ENCODE measurements around the gene ANKRD63.

ANKRD63 gene

DNA sequence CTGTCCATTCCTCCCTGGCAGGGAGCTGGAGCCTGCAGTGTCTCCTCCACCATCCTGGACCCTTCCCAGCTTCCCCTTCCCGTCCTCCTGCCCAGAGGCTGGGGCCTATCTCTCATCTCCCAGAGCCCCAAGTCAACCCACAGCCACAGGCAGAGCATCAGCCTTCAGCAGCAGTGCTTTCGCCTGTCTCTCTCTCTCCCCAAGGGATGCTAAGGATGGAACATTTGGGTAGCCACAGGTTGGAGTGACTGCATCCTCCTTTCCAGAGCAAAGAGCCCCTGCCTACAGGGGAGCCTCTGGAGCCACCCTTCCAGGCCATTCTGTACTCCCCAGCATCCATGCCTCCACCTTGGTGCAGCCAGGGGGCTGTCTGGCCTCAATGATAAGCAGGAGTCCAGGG, 20.7 kb upstream of the ANKRD63 start:
- Histone ChIP-seq H3K36me3 (ENCODE audit: low read depth) (no peaks in the 10 kb centered on the region), H3K27me3 (ENCODE audit: insufficient read depth, poor library complexity, severe bottlenecking) (no peaks in the 10 kb centered on the region), H3K27ac (ENCODE audit: poor library complexity, severe bottlenecking) (no peak overlapping the region), H3K9me3 (ENCODE audit: severe bottlenecking) (peaks cover 4% of the 10 kb centered on the region), H3K4me3 (ENCODE audit: severe bottlenecking) (no peak overlapping the region), H3K4me1 (ENCODE audit: insufficient read depth, poor library complexity, severe bottlenecking) (no peaks in the 10 kb centered on the region)
- TF ChIP-seq, protein P1, sequence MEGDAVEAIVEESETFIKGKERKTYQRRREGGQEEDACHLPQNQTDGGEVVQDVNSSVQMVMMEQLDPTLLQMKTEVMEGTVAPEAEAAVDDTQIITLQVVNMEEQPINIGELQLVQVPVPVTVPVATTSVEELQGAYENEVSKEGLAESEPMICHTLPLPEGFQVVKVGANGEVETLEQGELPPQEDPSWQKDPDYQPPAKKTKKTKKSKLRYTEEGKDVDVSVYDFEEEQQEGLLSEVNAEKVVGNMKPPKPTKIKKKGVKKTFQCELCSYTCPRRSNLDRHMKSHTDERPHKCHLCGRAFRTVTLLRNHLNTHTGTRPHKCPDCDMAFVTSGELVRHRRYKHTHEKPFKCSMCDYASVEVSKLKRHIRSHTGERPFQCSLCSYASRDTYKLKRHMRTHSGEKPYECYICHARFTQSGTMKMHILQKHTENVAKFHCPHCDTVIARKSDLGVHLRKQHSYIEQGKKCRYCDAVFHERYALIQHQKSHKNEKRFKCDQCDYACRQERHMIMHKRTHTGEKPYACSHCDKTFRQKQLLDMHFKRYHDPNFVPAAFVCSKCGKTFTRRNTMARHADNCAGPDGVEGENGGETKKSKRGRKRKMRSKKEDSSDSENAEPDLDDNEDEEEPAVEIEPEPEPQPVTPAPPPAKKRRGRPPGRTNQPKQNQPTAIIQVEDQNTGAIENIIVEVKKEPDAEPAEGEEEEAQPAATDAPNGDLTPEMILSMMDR (IDR thresholded peaks at IDR 0.05; ENCODE audit: poor library complexity, severe bottlenecking), result no peak
- peak; percentile 54 for DNase-seq (ENCODE audit: low spot score)
- no peak for ATAC-seq (ENCODE audit: low read depth)

DNA sequence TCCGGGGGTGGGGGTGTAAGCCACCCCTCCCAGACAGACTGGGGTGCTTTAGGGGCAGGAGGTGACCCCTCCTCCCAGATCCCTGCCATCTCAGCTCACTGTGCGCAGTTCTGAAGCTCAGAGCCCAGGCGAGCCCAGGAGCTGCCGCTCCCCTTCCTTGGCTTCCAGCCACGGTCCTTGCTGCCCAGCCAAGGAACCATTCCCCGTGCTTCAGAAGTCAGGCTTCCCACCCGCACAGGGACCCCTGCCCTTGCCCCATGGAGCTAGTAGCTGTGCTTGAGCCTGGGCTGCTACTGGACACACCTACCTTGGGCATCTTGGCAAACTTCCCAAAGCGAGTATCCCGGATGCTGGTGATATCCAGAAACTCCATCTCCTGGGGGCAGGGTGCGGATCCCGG, 20.1 kb upstream of the ANKRD63 start:
- DNase-seq (ENCODE audit: low spot score), result peak; percentile 67
- H3K9me3 ChIP-seq (ENCODE audit: severe bottlenecking), result peaks cover 4% of the 10 kb centered on the region
- no peaks in the 10 kb centered on the region for H3K27me3 ChIP-seq (ENCODE audit: insufficient read depth, poor library complexity, severe bottlenecking)
- no peak overlapping the region for H3K4me3 ChIP-seq (ENCODE audit: severe bottlenecking)
- TF ChIP-seq, protein P1 (IDR thresholded peaks at IDR 0.05; ENCODE audit: poor library complexity, severe bottlenecking), result no peak
- no peaks in the 10 kb centered on the region for H3K4me1 ChIP-seq (ENCODE audit: insufficient read depth, poor library complexity, severe bottlenecking)
- no peaks in the 10 kb centered on the region for H3K36me3 ChIP-seq (ENCODE audit: low read depth)
- H3K27ac ChIP-seq (ENCODE audit: poor library complexity, severe bottlenecking), result no peak overlapping the region
- no peak for ATAC-seq (ENCODE audit: low read depth)

DNA sequence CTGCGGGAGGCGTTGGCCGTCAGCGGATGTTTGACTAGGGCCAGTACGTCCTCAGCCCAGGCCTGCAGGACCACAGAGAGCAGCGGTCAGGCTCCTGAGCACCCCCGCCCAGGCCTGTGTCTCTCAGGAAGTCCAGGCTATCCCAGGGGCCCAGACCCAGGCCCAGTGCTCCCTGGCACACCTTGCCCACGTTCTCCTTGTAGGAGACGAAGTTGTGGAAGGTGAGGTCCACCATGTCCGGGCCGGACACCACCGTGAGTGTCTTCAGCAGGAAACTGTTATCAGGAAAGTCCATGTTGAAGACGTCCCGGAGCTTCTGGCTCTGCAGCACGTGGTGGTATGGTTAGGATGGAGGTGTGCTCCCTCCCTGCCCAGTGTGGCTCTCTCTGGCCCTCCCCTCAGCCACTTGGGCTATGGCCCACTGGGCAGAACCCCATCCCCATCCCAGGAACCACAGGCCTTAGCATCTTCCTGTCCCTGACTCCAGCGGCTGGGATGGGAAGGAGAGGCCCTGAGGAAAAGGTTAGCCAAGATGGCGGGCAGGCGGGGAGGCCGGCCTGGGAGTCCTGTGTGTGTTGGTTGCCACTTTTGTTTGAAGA, 19.5 kb upstream of the ANKRD63 start:
- ATAC-seq (ENCODE audit: low read depth) (no peak), DNase-seq (ENCODE audit: low spot score) (peak; percentile 73)
- Histone ChIP-seq H3K4me1 (ENCODE audit: insufficient read depth, poor library complexity, severe bottlenecking) (no peaks in the 10 kb centered on the region), H3K4me3 (ENCODE audit: severe bottlenecking) (no peak overlapping the region), H3K27ac (ENCODE audit: poor library complexity, severe bottlenecking) (no peak overlapping the region), H3K9me3 (ENCODE audit: severe bottlenecking) (peaks cover 4% of the 10 kb centered on the region), H3K27me3 (ENCODE audit: insufficient read depth, poor library complexity, severe bottlenecking) (no peaks in the 10 kb centered on the region), H3K36me3 (ENCODE audit: low read depth) (no peaks in the 10 kb centered on the region)
- TF ChIP-seq, protein P1 (IDR thresholded peaks at IDR 0.05; ENCODE audit: poor library complexity, severe bottlenecking), result no peak

DNA sequence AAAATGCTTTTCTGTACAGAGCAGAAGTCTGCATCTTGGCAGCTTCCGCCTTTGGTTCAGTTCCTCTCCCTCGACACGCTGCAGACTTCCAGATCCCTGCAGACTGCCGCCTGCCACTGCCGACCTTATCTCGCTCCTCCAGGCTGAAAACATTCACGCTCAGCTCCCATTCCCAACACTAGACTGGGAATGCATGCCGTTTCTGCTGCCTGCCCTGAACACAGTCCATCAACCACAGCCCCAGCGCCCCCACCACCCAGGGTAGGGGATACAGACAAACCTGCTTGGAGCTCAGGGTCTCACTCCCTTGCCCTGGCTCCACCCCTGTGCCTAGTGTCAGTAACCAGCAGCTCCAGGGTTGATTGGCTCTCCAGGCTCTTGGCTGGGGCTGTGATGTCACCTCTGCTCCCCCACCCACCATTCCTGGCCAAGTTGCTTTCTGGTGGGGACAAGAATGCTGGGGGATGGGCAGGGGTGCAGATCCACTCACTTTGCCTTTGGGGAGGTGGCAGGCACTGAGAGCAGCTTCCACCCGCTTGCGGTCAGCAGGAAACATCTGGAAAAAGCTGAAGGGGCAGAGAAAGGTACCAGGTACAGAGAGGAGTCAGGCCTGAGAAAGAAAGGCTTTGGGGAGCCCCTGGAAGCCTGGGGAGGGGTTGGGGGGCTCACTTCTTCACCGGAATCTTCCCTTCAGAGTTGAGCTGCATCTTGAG, 18.8 kb upstream of the ANKRD63 start:
- Histone ChIP-seq H3K27ac (ENCODE audit: poor library complexity, severe bottlenecking) (no peak overlapping the region), H3K27me3 (ENCODE audit: insufficient read depth, poor library complexity, severe bottlenecking) (no peaks in the 10 kb centered on the region), H3K4me3 (ENCODE audit: severe bottlenecking) (no peak overlapping the region), H3K4me1 (ENCODE audit: insufficient read depth, poor library complexity, severe bottlenecking) (no peaks in the 10 kb centered on the region), H3K9me3 (ENCODE audit: severe bottlenecking) (peaks cover 4% of the 10 kb centered on the region), H3K36me3 (ENCODE audit: low read depth) (no peaks in the 10 kb centered on the region)
- no peak for ATAC-seq (ENCODE audit: low read depth)
- peak; percentile 71 for DNase-seq (ENCODE audit: low spot score)
- TF ChIP-seq, protein P1 (IDR thresholded peaks at IDR 0.05; ENCODE audit: poor library complexity, severe bottlenecking), result no peak

DNA sequence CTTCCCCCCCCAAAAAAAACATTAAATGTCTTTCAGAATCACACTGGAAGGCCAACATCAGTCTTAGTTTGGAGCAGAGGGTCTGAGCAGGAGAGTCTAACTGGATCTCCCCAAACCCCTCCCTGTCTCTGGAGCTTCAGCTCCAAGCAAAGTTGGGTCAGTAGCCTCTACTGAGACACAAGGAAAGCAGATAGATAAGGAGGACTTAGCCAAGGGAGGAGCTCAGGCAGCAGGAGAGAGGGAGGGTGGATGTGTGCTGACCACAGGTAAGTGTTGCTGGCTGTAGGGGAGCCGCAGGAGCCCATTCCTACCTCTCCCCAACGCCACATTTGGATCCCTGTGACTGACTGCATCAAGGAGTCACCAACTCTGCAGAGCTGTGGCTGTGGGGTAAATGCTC, 17.9 kb upstream of the ANKRD63 start:
- H3K27me3 ChIP-seq (ENCODE audit: insufficient read depth, poor library complexity, severe bottlenecking), result no peaks in the 10 kb centered on the region
- ATAC-seq (ENCODE audit: low read depth) (no peak), DNase-seq (ENCODE audit: low spot score) (peak; percentile 15)
- TF ChIP-seq, protein P1 (IDR thresholded peaks at IDR 0.05; ENCODE audit: poor library complexity, severe bottlenecking), result no peak
- no peak overlapping the region for H3K27ac ChIP-seq (ENCODE audit: poor library complexity, severe bottlenecking)
- no peaks in the 10 kb centered on the region for H3K36me3 ChIP-seq (ENCODE audit: low read depth)
- H3K4me1 ChIP-seq (ENCODE audit: insufficient read depth, poor library complexity, severe bottlenecking), result no peaks in the 10 kb centered on the region
- peaks cover 4% of the 10 kb centered on the region for H3K9me3 ChIP-seq (ENCODE audit: severe bottlenecking)
- H3K4me3 ChIP-seq (ENCODE audit: severe bottlenecking), result no peak overlapping the region
